Kidney epithelial cell (primary cell): Measurements from ENCODE around the gene WASHC4. TPM values are rescaled to one million over a fixed set of nuclear protein-coding genes. Genes with fewer than 3 reads are reported as not detected.
A peak's percentile ranks its signal among the peaks of the same experiment; 100 is the strongest.

Experiments used
- DNase-seq: peaks from one replicate; pipeline ENCODE4 v3.0.0-alpha.2; 2010; ENCODE audit warnings: low read depth
- H3K27me3 ChIP-seq: 2 replicates; pipeline ENCODE4 v1.6.0; 2011; ENCODE audit warnings: low read length; ENCODE audit not compliant: control insufficient read depth, insufficient read depth
- H3K36me3 ChIP-seq: 2 replicates; pipeline ENCODE4 v1.5.1; 2011; ENCODE audit warnings: low read length; ENCODE audit not compliant: control insufficient read depth, insufficient read depth
- H3K4me3 ChIP-seq: 2 replicates; pipeline ENCODE4 v1.5.1; 2011; ENCODE audit warnings: low read depth, mild to moderate bottlenecking, control low read depth, low read length
- total RNA-seq: library from RNA; depleted of rRNA; stranded (reverse); fragments of >200 nt; gene quantifications from 2 replicates; pipeline ENCODE4 v1.2.3, GENCODE V29; 2015
- TF ChIP-seq, protein P1 (sequence below): IDR thresholded peaks from 2 replicates; pipeline ENCODE4 v1.5.1; 2011; ENCODE audit warnings: mild to moderate bottlenecking, moderate library complexity, low read length, control low read depth, inconsistent platforms; ENCODE audit not compliant: insufficient read depth, poor library complexity, severe bottlenecking

Gene WASHC4
- 60.4 and 61.4 TPM in 2 replicates for total RNA-seq

GRCh38 chr12:105107494-105108371 is at the start of gene WASHC4:
TSS of gene WASHC4 (plus strand) at chr12:105107731. CDS start at chr12:105107801, 70 bp downstream.
- H3K4me3 ChIP-seq, result peak within 1 kb of the TSS; percentile 100
- H3K36me3 ChIP-seq, result no peaks in the 10 kb centered on the region
- DNase-seq, result peak; percentile 54
- no peaks in the 10 kb centered on the region for H3K27me3 ChIP-seq
- TF ChIP-seq, protein P1, sequence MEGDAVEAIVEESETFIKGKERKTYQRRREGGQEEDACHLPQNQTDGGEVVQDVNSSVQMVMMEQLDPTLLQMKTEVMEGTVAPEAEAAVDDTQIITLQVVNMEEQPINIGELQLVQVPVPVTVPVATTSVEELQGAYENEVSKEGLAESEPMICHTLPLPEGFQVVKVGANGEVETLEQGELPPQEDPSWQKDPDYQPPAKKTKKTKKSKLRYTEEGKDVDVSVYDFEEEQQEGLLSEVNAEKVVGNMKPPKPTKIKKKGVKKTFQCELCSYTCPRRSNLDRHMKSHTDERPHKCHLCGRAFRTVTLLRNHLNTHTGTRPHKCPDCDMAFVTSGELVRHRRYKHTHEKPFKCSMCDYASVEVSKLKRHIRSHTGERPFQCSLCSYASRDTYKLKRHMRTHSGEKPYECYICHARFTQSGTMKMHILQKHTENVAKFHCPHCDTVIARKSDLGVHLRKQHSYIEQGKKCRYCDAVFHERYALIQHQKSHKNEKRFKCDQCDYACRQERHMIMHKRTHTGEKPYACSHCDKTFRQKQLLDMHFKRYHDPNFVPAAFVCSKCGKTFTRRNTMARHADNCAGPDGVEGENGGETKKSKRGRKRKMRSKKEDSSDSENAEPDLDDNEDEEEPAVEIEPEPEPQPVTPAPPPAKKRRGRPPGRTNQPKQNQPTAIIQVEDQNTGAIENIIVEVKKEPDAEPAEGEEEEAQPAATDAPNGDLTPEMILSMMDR, result no peak

GRCh38 chr12:105060715-105061378 is 46.7 kb upstream of the WASHC4 start:
- H3K27me3 ChIP-seq, result no peaks in the 10 kb centered on the region
- H3K4me3 ChIP-seq, result no peak overlapping the region
- TF ChIP-seq, protein P1, result no peak
- no peaks in the 10 kb centered on the region for H3K36me3 ChIP-seq
- no peak for DNase-seq

DNA sequence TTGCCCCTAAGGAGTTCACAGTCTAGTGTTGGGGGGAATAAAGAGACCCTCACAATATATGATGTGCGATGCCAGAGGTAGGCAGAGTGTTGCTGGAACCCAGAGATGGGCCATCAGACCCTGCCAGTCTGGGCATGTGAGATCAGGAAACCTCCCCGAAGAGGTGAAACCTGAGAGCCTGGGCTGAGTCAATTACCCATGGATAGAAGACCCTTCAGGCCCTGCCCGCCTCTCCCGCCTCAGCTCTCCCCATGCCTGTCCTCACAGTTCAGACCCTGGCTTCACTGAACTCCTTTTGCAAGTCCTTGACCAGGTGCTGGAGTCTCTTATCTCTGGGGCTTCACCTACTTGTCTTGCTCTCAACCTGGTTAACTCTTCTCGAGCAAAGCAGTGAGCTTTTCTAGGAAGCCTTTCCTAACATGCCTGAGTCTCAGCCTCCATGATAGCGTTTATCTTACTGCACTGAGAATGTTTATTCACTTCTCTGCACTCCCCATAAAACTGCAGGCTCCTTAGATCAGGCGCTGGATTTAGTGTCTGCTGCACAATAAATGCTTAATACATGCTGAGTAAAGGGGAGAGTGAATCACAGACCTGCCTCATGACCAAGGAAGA is 42.9 kb upstream of the WASHC4 start:
- H3K4me3 ChIP-seq, result no peak overlapping the region
- TF ChIP-seq, protein P1, result no peak

GRCh38 chr12:105067511-105068031 is 40.0 kb upstream of the WASHC4 start:
- Histone ChIP-seq H3K27me3 (no peaks in the 10 kb centered on the region), H3K4me3 (no peak overlapping the region), H3K36me3 (no peaks in the 10 kb centered on the region)
- TF ChIP-seq, protein P1, result no peak
- DNase-seq, result no peak

More for the DNA sequence above, 42.9 kb upstream of the WASHC4 start:
- Histone ChIP-seq H3K27me3 (no peaks in the 10 kb centered on the region), H3K36me3 (no peaks in the 10 kb centered on the region)
- DNase-seq, result no peak

GRCh38 chr12:105069936-105070702 is 37.4 kb upstream of the WASHC4 start:
- Histone ChIP-seq H3K4me3 (no peak overlapping the region), H3K36me3 (no peaks in the 10 kb centered on the region), H3K27me3 (no peaks in the 10 kb centered on the region)
- DNase-seq, result no peak
- TF ChIP-seq, protein P1, result no peak
